ENCODE measurements around the gene POM121L2. TPM values are rescaled to one million over a fixed set of nuclear protein-coding genes. Genes with fewer than 3 reads are reported as not detected.
"Not testable (repeated sequence)": the region's sequence is repeated elsewhere in the genome, so short reads cannot be mapped to it uniquely, and the experiment has no call there.

POM121L2 gene
- total RNA-seq, 1 donor: not detected

DNA sequence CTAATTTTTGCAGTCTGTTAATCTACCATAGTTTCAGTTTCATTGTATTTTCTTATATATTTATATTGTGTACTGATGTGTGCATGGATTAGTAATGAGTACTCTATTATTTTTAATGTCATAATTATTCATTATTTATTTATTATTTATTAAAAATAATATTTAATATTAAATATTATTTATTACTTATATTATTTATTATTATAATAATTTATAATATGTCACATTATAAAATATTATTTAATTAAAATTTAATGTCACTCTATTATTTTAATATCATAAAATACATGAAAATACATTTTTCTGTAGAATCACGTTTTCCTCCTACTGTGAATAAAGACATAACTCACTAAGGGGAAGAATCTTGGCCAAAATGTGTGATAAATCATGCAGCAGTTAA, 30.5 kb downstream of the POM121L2 start:
- Histone ChIP-seq H3K4me1 (ENCODE audit: insufficient read depth, low read length) (peaks cover 3% of the 10 kb centered on the region), H3K9me3 (ENCODE audit: low read depth, low read length) (peaks cover 7% of the 10 kb centered on the region), H3K27me3 (ENCODE audit: insufficient read depth, low read length) (peaks cover 93% of the 10 kb centered on the region), H3K4me3 (ENCODE audit: low read length) (no peak overlapping the region)

GRCh38 chr6:27281105-27281539, 31.0 kb downstream of the POM121L2 start:
- Histone ChIP-seq H3K4me1 (ENCODE audit: insufficient read depth, low read length) (peaks cover 3% of the 10 kb centered on the region), H3K9me3 (ENCODE audit: low read depth, low read length) (peaks cover 7% of the 10 kb centered on the region), H3K27me3 (ENCODE audit: insufficient read depth, low read length) (peaks cover 93% of the 10 kb centered on the region), H3K4me3 (ENCODE audit: low read length) (no peak overlapping the region)

GRCh38 chr6:27280540-27281000, 31.5 kb downstream of the POM121L2 start:
- Histone ChIP-seq H3K4me3 (ENCODE audit: low read length) (no peak overlapping the region), H3K4me1 (ENCODE audit: insufficient read depth, low read length) (peaks cover 3% of the 10 kb centered on the region), H3K9me3 (ENCODE audit: low read depth, low read length) (peaks cover 7% of the 10 kb centered on the region)

GRCh38 chr6:27280064-27280539, 32.0 kb downstream of the POM121L2 start:
- peaks cover 7% of the 10 kb centered on the region for H3K9me3 ChIP-seq (ENCODE audit: low read depth, low read length)

More at GRCh38 chr6:27280540-27281000, 31.5 kb downstream of the POM121L2 start:
- H3K27me3 ChIP-seq (ENCODE audit: insufficient read depth, low read length): peaks cover 93% of the 10 kb centered on the region

DNA sequence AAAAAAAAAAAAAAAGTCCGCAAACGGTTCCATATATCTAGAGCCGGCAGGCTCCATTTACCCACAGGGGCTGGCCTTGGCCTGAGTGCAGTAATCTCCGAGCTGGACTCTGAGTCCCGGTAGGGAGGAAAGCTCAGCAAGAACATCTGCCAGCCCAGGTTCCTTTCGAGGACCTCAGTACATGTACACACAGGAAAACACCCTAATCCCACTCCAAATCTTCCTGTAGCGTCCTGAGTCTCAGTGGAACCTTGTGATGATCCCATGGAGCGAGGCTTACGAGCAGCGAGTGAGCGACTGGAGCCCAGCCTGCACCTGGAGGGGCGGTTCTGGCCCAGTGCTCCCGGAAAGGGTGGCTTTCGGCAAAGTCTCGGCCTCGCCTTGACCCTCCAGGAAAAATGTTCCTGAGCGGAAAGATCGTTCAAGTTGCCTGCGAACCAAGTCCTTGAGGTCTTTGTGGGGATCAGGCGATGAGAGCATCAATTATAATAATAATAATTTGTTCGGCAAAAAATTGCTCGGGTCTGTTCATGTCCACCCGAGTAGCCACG, 32.5 kb downstream of the POM121L2 start:
- Histone ChIP-seq H3K9me3 (ENCODE audit: low read depth, low read length) (peaks cover 6% of the 10 kb centered on the region), H3K4me1 (ENCODE audit: insufficient read depth, low read length) (peaks cover 3% of the 10 kb centered on the region)

More at GRCh38 chr6:27280064-27280539, 32.0 kb downstream of the POM121L2 start:
- peaks cover 3% of the 10 kb centered on the region for H3K4me1 ChIP-seq (ENCODE audit: insufficient read depth, low read length)
- H3K4me3 ChIP-seq (ENCODE audit: low read length): no peak overlapping the region
- peaks cover 91% of the 10 kb centered on the region for H3K27me3 ChIP-seq (ENCODE audit: insufficient read depth, low read length)

GRCh38 chr6:27275025-27275956, 36.8 kb downstream of the POM121L2 start:
- no peaks in the 10 kb centered on the region for H3K9me3 ChIP-seq (ENCODE audit: low read depth, low read length)
- peaks cover 73% of the 10 kb centered on the region for H3K27me3 ChIP-seq (ENCODE audit: insufficient read depth, low read length)
- H3K4me3 ChIP-seq (ENCODE audit: low read length): no peak overlapping the region
- peaks cover 3% of the 10 kb centered on the region for H3K4me1 ChIP-seq (ENCODE audit: insufficient read depth, low read length)

More for the DNA sequence above, 32.5 kb downstream of the POM121L2 start:
- Histone ChIP-seq H3K4me3 (ENCODE audit: low read length) (no peak overlapping the region), H3K27me3 (ENCODE audit: insufficient read depth, low read length) (peaks cover 91% of the 10 kb centered on the region)

DNA sequence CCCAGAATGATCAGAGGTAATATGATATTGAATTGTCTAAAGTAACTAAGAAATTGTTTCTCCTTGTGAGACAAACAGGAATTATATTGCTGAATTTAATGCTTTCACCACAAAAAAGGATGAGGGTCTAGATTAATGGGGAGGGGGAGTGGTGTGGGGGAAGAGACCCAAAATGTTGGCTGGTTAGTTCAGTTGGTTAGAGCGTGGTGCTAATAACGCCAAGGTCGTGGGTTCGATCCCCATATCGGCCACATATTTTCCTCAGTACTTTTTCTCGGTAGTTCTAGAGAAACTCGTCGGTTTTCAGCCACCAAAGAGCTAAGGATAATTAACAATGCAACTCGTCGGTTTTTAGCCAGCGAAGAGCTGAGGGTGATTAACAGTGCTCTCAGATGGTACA, 38.3 kb downstream of the POM121L2 start:
- no peak overlapping the region for H3K4me3 ChIP-seq (ENCODE audit: low read length)
- H3K4me1 ChIP-seq (ENCODE audit: insufficient read depth, low read length): no peaks in the 10 kb centered on the region
- peaks cover 69% of the 10 kb centered on the region for H3K27me3 ChIP-seq (ENCODE audit: insufficient read depth, low read length)
- H3K9me3 ChIP-seq (ENCODE audit: low read depth, low read length): no peaks in the 10 kb centered on the region

GRCh38 chr6:27268803-27269202, 43.3 kb downstream of the POM121L2 start:
- Histone ChIP-seq H3K4me1 (ENCODE audit: insufficient read depth, low read length) (no peaks in the 10 kb centered on the region), H3K9me3 (ENCODE audit: low read depth, low read length) (no peaks in the 10 kb centered on the region), H3K27me3 (ENCODE audit: insufficient read depth, low read length) (peaks cover 70% of the 10 kb centered on the region), H3K4me3 (ENCODE audit: low read length) (no peak overlapping the region)

GRCh38 chr6:27267857-27268434, 44.1 kb downstream of the POM121L2 start:
- Histone ChIP-seq H3K4me3 (ENCODE audit: low read length) (no peak overlapping the region), H3K27me3 (ENCODE audit: insufficient read depth, low read length) (peaks cover 67% of the 10 kb centered on the region), H3K9me3 (ENCODE audit: low read depth, low read length) (no peaks in the 10 kb centered on the region), H3K4me1 (ENCODE audit: insufficient read depth, low read length) (no peaks in the 10 kb centered on the region)

DNA sequence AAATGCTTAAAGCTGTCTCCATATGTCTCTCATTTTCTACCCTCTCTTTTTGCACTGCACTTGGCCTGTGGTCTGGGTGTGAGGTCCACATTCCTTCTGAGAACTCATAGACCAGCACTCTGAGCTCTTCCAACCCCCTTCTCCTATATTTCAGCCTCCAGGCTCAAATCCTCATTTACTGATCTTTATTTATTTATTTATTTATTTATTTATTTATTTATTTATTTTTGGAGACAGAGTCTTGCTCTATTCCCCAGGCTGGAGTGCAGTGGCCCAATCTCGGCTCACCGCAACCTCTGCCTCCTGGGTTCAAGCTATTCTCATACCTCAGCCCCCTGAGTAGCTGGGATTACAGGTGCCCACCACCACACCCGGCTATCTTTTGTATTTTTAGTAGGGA, 45.1 kb downstream of the POM121L2 start:
- not testable (repeated sequence) for H3K9me3 ChIP-seq (ENCODE audit: low read depth, low read length); H3K4me3 ChIP-seq (ENCODE audit: low read length); H3K4me1 ChIP-seq (ENCODE audit: insufficient read depth, low read length)
- H3K27me3 ChIP-seq (ENCODE audit: insufficient read depth, low read length): peaks cover 62% of the 10 kb centered on the region

- H3K4me3 ChIP-seq (ENCODE audit: low read length): no peak overlapping the region
- H3K4me1 ChIP-seq (ENCODE audit: insufficient read depth, low read length): no peaks in the 10 kb centered on the region
- no peaks in the 10 kb centered on the region for H3K9me3 ChIP-seq (ENCODE audit: low read depth, low read length)
- peaks cover 81% of the 10 kb centered on the region for H3K27me3 ChIP-seq (ENCODE audit: insufficient read depth, low read length)
These were observed 48.2 kb downstream of the POM121L2 start for GRCh38 chr6:27263886-27264285.

DNA sequence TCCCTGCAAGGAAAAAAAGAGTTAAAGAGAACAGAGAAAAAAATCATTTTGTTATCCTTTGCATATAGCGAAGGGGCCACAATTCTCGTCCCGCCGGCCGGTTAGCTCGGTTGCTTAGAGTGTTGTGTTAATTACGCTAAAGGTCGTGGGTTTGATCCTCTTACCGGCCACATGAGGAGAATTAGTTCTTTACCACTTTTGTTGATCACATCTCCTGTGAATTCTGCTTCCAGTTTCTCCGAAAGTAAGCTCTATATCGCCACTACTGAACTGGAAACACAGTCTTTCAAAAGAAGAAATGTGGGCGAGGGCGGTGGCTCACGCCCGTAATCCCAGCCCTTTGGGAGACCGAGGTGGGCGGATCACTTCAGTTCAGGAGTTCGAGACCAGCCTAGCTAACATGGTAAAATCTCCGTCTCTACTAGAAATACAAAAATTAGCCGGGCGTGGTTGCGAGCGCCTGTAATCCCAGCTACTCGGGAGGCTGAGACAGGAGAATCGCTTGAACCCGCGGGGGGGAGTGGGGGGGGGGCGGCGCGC, 51.2 kb downstream of the POM121L2 start:
- H3K4me1 ChIP-seq (ENCODE audit: insufficient read depth, low read length): no peaks in the 10 kb centered on the region
- no peak overlapping the region for H3K4me3 ChIP-seq (ENCODE audit: low read length)
- H3K9me3 ChIP-seq (ENCODE audit: low read depth, low read length): no peaks in the 10 kb centered on the region
- peaks cover 62% of the 10 kb centered on the region for H3K27me3 ChIP-seq (ENCODE audit: insufficient read depth, low read length)

GRCh38 chr6:27260369-27260768, 51.7 kb downstream of the POM121L2 start:
- peaks cover 57% of the 10 kb centered on the region for H3K27me3 ChIP-seq (ENCODE audit: insufficient read depth, low read length)
- no peaks in the 10 kb centered on the region for H3K9me3 ChIP-seq (ENCODE audit: low read depth, low read length)
- no peak overlapping the region for H3K4me3 ChIP-seq (ENCODE audit: low read length)

More at GRCh38 chr6:27260369-27260768, 51.7 kb downstream of the POM121L2 start:
- no peaks in the 10 kb centered on the region for H3K4me1 ChIP-seq (ENCODE audit: insufficient read depth, low read length)

Data from mononuclear cell (primary cell).